Activated CD4-positive, alpha-beta T cell treated with anti-CD3 and anti-CD28 coated beads for 24 hours (primary cell): Measurements from ENCODE around the gene GPX5.
"Not testable (repeated sequence)": the region's sequence is repeated elsewhere in the genome, so short reads cannot be mapped to it uniquely, and the experiment has no call there.

Experiments used
- DNase-seq, 2 donors: peaks; one replicate each; pipeline ENCODE4 v3.0.0-alpha.2; 2020; ENCODE audit warnings: low read depth in 2 of 2

Gene GPX5

GRCh38 chr6:28515676-28516075 is 10.0 kb upstream of the GPX5 start, which contains the start of gene GPX6:
Gene GPX6 (minus strand): TSS chr6:28515793. CDS start chr6:28515743, 50 bp downstream.
- DNase-seq, result no peak

GRCh38 chr6:28517964-28518363 is 7.7 kb upstream of the GPX5 start:
- DNase-seq, result no peak

- DNase-seq, result no peak
Measured at GRCh38 chr6:28522594-28523240, 3.0 kb upstream of the GPX5 start.

GRCh38 chr6:28523241-28523622 is 2.4 kb upstream of the GPX5 start:
- DNase-seq, result no peak

- no peak for DNase-seq
Measured at GRCh38 chr6:28530777-28531176, 5.1 kb downstream of the GPX5 start.

- no peak for DNase-seq
Measured at GRCh38 chr6:28531479-28532128, 5.9 kb downstream of the GPX5 start.

DNA sequence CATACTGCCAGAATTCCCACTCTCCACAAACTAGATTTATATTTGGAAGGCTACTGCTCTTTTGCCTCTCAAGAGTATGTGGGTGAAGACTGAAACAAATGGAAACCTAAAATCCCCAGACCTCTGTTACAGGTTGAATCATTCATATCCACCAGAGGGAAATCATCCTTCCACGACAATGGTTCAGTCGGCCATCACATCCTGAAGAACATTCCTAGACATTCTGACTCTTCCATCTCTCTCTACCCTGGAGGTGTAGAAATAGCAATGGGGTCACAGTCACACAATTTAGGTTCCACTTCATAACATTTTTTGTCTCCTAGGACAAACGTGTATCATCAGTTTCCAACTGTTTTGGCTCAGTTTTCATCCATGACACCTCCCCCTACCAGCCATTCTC is 8.6 kb downstream of the GPX5 start:
- DNase-seq, result no peak

DNA sequence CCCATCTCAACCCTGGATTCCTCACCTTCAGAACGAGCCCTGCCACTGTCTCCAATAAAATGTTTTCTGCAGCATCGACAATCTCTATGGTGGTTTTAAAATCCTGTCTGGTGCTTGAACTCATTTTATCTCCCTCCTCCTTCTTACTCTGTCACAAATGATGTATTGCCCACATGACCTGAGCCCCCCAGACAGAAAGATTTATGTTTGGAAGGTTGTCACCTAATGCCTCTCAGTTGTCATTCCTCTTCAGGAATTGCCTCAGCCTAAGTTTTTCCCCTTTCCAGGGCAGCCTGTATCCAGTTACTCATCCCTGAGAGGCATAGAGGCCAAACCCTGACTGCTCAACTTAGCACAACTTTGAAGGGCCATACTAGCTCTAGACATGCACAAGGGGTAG is 9.2 kb downstream of the GPX5 start:
- no peak for DNase-seq

- no peak for DNase-seq
Measured at GRCh38 chr6:28537065-28537464, 11.4 kb downstream of the GPX5 start.

- peak in 1 of 2 donors; percentile 11 for DNase-seq
Measured at GRCh38 chr6:28537509-28538140, 11.9 kb downstream of the GPX5 start.

- DNase-seq, result no peak
Measured at GRCh38 chr6:28541996-28542395, 16.3 kb downstream of the GPX5 start.

DNA sequence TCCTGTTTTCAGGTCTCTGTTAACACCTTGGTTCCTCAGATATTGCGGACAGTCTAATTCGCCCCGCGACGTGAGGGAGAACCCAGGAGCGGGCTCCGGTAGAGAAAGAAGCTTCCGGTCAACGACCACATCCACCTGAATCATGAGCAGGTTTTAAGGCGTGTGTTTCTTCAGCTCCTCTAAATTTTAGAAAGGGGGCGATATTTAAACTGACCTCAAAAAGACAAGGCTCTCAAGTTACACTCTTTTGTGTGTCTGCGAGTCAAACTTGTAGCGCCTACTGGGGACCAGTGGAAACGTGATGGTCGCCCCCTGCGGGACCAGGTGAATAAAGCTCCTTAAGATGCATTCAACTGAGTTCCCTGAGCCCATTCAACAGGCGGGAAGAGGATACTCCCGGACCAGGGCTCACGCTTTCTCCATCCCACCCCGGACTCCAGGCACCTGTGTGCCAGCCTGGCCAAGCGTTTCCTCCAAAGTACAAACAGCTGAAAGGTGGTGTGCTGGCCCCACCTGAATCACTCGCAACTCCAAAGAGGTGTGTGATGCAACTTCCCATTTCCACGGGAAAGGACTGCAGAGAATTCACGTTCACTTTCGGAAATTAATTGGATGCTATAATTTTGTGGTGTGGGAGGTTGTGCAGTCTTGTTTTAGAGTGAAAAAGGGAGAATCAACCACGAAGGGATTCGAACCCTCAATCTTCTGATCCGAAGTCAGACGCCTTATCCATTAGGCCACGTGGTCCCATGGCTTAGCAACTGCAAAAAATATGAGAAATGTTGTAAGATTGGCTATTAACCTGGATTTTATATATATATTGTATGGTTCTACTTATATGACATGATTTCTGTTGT is 17.0 kb downstream of the GPX5 start:
- DNase-seq, result peak; percentile 40 to 49

GRCh38 chr6:28543651-28544610 is 18.2 kb downstream of the GPX5 start:
- no peak for DNase-seq

DNA sequence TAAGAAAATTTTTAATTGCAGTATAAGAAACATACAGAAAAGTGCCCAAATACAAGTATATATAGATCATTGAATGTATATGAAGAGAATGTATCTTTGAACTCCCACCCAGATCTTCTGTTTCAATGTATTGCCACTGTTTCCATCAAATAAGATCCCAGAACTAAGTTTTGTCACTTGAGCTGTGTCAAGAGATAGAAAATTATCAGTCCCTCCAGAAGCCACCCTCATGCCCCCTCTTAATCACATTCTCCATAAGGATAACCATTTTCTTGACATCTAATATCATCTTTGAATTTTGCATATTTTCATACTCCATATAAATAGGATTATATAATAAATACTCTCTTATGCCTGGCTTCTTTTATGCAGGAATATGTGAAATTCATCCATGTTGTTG is 20.3 kb downstream of the GPX5 start:
- DNase-seq, result no peak

DNA sequence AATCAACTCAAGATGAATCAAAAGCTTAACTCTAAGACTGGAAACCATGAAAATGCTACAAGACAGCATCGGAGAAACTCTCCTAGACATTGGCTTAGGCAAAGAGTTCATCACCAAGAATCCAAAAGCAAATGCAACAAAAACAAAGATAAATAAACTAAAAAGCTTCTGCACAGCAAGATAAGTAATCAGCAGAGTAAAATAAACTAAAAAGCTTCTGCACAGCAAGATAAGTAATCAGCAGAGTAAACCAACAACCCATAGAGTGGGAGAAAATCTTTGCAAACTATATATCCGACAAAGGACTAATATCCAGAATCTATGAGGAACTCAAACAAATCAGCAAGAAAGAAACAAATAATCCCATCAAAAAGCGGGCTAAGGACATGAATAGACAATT is 21.3 kb downstream of the GPX5 start:
- DNase-seq, result not testable (repeated sequence)

DNA sequence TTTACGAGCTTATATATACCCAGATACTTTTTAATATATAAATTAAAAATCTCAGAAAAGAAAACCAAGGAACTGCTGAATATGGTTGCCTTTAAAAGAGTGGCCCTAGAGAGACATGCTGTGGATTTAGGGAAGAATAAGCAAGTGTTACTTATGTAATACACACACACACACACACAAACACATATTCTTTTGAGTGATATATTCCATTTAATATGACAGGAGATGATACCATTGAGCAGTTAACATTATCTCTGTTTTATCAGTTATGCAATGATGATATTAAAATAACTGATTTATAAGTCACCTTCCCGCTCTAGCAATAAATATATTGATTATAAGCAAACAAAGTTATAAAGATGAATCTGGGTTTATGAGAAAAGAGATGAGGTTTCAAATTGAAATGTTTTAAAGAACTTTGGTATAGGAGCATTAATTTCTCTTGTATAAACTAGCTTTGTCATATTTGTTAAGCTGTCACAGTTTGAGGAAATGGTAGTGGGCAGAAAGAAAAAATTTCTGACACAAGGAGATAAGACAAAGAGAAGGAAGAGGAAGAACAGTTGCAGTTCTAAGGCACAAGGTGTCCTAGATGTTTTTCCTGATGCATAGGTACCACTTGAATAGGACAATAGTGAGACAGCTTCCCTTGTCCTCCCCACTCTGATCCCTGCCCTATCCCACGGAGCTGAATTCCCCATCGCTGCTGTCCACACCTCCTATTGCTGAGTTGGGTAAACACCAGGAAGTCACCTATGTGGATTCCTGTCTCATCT is 26.4 kb downstream of the GPX5 start:
- no peak for DNase-seq

- DNase-seq, result no peak
Measured at GRCh38 chr6:28553384-28553985, 27.8 kb downstream of the GPX5 start.

- no peak for DNase-seq
Measured at GRCh38 chr6:28553986-28554881, 28.6 kb downstream of the GPX5 start.

- DNase-seq, result no peak
Measured at GRCh38 chr6:28555136-28555535, 29.5 kb downstream of the GPX5 start.
